Erythroblast (primary cell): Measurements from ENCODE around the gene EPHA1.

Experiments
- GATA1 ChIP-seq: IDR thresholded peaks from 2 replicates; pipeline ENCODE4 v1.6.1; 2011; ENCODE audit warnings: low read depth, mild to moderate bottlenecking, control low read depth, low read length, moderate library complexity
- POLR2A ChIP-seq: IDR thresholded peaks from 2 replicates; pipeline ENCODE4 v1.6.1; 2011; ENCODE audit warnings: mild to moderate bottlenecking, low read length

DNA sequence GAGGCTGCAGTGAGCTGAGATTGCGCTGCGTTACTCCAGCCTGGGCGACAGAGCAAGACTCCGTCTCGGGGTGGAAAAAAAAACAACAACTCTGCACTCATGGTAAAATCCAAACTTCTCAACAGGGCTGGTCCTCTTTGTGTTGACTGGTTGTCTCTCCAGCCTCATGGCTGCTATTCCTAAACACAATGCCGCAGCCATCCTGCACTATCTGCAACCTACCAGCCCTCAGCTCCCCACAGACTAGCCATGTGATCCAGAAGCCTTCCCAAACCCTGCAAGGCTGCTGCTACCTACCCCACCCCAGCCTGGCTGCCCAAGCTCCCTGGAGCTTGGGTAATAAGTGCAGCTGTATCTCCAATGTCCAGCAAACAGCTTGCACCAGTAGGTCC lies 15.8 kb downstream of the EPHA1 start:
- TF ChIP-seq POLR2A (no peak), GATA1 (no peak)
